GM19240 (cell line): Measurements from ENCODE around the gene AHDC1.

ENCODE experiments used
- DNase-seq: peaks from one replicate; pipeline ENCODE4 v3.0.0; 2011; ENCODE audit warnings: low spot score; ENCODE audit not compliant: insufficient read length

The AHDC1 gene

GRCh38 chr1:27491748-27492700 is 111.9 kb downstream of the AHDC1 start:
- DNase-seq = no peak

GRCh38 chr1:27489973-27490741 is 113.8 kb downstream of the AHDC1 start, which contains the start of gene WASF2:
TSS of gene WASF2 (minus strand) at chr1:27490167. CDS start at chr1:27428890, 61,277 bp downstream.
- DNase-seq = peak; percentile 49

DNA sequence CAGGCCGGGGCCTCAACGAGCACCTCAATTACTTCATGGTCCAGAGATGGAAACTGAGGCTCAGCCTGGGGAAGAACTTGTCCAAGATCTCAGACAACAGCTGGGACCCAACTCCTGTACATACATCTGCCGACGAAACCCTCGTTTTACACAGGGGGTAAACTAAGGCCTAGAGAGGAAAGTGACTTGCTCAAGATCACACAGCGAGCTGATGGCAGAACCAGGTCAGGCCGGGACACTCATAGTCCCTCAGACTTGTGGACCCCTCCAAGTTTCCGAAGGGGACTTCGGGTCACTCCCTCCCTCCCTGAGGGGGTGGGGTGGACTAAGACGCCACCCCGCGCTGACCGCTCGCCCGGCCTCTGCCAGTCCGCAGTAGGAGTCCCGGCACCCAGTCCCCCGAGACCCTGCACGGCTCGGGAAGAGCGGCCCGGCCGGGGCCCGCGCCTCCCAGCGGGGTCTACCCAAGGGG is 114.4 kb downstream of the AHDC1 start:
- DNase-seq = no peak

DNA sequence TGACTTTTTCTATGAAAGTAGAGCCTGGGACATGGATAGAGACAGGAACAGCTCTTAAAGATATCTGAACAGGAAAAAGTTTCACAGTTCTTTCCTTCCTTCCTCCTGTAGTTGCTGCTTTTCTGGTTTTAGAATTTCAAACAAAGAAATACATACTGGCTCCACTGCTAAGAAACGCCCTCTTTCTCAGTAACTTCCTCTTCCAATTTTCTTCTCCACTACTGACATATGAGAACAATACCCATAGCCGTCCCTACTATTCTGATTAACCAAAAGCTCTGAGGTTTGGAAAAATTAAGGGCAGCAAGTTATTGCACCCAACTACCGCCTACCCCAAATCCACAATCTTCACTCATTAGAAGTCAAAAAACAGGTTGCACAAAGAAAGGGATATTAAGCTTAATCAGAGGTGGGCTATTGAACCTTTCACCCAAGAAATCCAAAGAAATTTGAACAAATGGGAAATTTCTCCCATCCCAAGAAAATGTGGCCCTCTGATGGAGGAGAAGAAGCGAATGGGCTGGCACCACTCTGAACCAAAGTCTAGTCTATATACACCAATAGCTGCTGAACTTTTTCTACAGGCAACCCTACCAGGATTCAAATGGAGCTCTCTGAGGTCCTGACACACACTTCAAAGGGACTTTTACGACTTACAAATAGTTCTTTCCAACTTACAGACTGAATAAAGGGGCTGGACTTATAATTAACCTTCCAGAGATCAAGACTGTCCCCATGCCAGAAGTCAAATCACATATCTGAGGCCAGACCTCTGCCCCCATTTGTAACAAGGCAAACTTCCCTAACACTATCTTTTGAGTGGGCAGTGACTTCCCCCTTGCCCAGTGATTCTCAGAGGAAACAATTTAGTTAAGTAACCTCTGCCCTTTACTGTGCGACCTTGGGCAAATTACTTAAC is 115.7 kb downstream of the AHDC1 start:
- no peak for DNase-seq

DNA sequence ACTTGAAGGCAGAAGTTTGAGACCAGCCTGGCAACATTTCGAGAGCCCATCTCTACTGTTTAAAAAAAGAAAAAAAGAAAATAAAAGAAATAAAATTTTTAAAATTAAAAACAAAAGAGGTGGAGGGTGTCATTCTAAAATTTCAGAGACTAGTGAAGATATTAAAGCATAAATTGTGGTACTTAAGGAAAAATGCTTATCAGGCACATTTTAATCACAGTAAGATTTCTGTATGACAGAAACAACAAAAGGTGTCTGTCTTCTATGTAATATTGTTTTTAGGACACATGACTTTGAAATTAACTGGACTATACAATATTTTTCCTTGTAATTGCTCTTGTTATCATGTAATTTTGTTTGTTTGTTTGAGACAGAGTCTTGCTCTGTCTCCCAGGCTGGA is 118.6 kb downstream of the AHDC1 start:
- DNase-seq = no peak
